SU-DHL-6 (cell line): ENCODE data around the gene GPD2.

Experiments used
- H2AFZ ChIP-seq: fragments of 200-600 bp; sonication (generic); 2 replicates; pipeline ENCODE4 v1.6.1; 2014; ENCODE audit warnings: low read depth, mild to moderate bottlenecking, moderate library complexity, mixed read lengths, antibody characterized with exemption, low read length; ENCODE audit not compliant: severe bottlenecking
- H3F3A ChIP-seq: fragments of 200-600 bp; shearing (Covaris generic); 2 replicates; pipeline ENCODE4 v1.6.0; 2016; ENCODE audit warnings: antibody characterized with exemption, mild to moderate bottlenecking; ENCODE audit not compliant: insufficient read depth
- H3K27ac ChIP-seq: fragments of 200-600 bp; sonication (generic); 2 replicates; pipeline ENCODE4 v1.5.1; 2016; ENCODE audit warnings: low read depth, mild to moderate bottlenecking, low read length, moderate library complexity, mixed read lengths
- H3K27me3 ChIP-seq: fragments of 200-600 bp; sonication (generic), shearing (Covaris generic); 2 replicates; pipeline ENCODE4 v1.6.0; 2014; ENCODE audit warnings: mild to moderate bottlenecking, low read length
- H3K36me3 ChIP-seq: fragments of 200-600 bp; sonication (generic); 2 replicates; pipeline ENCODE4 v1.6.1; 2014; ENCODE audit warnings: mild to moderate bottlenecking, low read length, mixed read lengths
- H3K4me2 ChIP-seq: fragments of 300-600, 200-600 bp; shearing (Covaris generic), sonication (generic); 2 replicates; pipeline ENCODE4 v1.6.0; 2014; ENCODE audit warnings: low read length, low read depth, mild to moderate bottlenecking; ENCODE audit not compliant: poor library complexity, severe bottlenecking
- H3K4me3 ChIP-seq: fragments of 200-600 bp; sonication (generic); 2 replicates; pipeline ENCODE4 v1.5.1; 2014; ENCODE audit warnings: antibody characterized with exemption, low read length, mild to moderate bottlenecking, mixed read lengths; ENCODE audit not compliant: insufficient read depth, poor library complexity, severe bottlenecking
- H3K79me2 ChIP-seq: fragments of 200-600 bp; sonication (generic); 2 replicates; pipeline ENCODE4 v1.6.1; 2014; ENCODE audit warnings: mild to moderate bottlenecking, low read length, moderate library complexity; ENCODE audit not compliant: insufficient read depth
- H3K9ac ChIP-seq: fragments of 200-600 bp; sonication (generic); 2 replicates; pipeline ENCODE4 v1.7.0; 2014; ENCODE audit warnings: mild to moderate bottlenecking, low read length
- H3K9me2 ChIP-seq: fragments of 200-600 bp; sonication (generic); replicated peaks from 2 replicates; pipeline ENCODE4 v1.6.1; 2014; ENCODE audit warnings: low read length; ENCODE audit not compliant: insufficient read depth
- H3K9me3 ChIP-seq: fragments of 200-600 bp; sonication (generic); 2 replicates; pipeline ENCODE4 v1.6.1; 2014; ENCODE audit warnings: low read length, mixed read lengths; ENCODE audit not compliant: insufficient read depth
- H4K20me1 ChIP-seq: fragments of 200-600 bp; sonication (generic); 2 replicates; pipeline ENCODE4 v1.6.1; 2014; ENCODE audit warnings: low read depth, mild to moderate bottlenecking, antibody characterized with exemption, low read length, moderate library complexity, mixed read lengths
- EZH2phosphoT487 ChIP-seq: fragments of 200-600 bp; sonication (generic), shearing (Covaris generic); conservative IDR thresholded peaks from 2 replicates; pipeline ENCODE4 v1.6.1; 2018; ENCODE audit warnings: mild to moderate bottlenecking, antibody characterized with exemption, low read length, moderate library complexity, mixed read lengths
- TF ChIP-seq, protein P1 (sequence below): fragments of 200-600 bp; sonication (generic); IDR thresholded peaks from one replicate; pipeline ENCODE4 v1.5.1; 2017; ENCODE audit warnings: antibody characterized with exemption, mild to moderate bottlenecking, low read length, moderate library complexity; ENCODE audit not compliant: insufficient read depth, poor library complexity, severe bottlenecking

Gene GPD2

DNA sequence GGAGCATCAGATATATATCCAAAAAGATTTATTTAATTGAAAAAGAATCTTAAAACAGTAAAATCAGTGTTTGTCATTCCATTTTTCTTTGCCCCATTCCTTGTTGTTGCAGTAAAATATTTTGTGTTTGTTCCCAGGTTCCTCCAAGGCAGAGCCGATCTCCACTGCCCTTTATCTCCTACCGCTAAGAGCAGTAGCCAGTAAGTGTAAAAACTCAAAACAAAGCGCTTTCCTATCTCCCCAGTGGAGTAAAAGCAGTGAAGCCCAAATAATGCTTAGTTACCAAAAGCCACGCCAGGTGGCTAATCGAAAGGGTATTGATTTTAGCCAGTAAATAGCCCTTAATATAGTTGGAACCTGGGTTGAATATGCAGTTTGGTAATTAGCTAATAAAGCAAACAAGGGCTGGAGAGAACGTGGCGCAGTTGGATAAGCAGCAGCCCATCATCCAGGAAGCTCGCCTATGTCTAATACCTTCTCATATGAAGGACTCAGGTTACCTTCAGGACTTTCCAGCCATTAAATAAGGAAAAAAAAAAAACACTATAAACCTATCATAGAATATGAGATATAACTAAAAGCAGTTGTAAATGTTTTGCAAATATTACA, 12.4 kb upstream of the GPD2 start:
- Histone ChIP-seq H3K9me2 (no peaks in the 10 kb centered on the region), H3K27ac (no peak overlapping the region), H3K9me3 (no peaks in the 10 kb centered on the region), H3K79me2 (no peaks in the 10 kb centered on the region), H3F3A (no peaks in the 10 kb centered on the region), H3K9ac (no peak overlapping the region), H3K27me3 (no peaks in the 10 kb centered on the region), H3K4me2 (no peak overlapping the region), H2AFZ (no peak overlapping the region), H3K36me3 (no peaks in the 10 kb centered on the region), H4K20me1 (no peaks in the 10 kb centered on the region), H3K4me3 (no peak overlapping the region)
- no peak for TF ChIP-seq EZH2phosphoT487
- TF ChIP-seq, protein P1, sequence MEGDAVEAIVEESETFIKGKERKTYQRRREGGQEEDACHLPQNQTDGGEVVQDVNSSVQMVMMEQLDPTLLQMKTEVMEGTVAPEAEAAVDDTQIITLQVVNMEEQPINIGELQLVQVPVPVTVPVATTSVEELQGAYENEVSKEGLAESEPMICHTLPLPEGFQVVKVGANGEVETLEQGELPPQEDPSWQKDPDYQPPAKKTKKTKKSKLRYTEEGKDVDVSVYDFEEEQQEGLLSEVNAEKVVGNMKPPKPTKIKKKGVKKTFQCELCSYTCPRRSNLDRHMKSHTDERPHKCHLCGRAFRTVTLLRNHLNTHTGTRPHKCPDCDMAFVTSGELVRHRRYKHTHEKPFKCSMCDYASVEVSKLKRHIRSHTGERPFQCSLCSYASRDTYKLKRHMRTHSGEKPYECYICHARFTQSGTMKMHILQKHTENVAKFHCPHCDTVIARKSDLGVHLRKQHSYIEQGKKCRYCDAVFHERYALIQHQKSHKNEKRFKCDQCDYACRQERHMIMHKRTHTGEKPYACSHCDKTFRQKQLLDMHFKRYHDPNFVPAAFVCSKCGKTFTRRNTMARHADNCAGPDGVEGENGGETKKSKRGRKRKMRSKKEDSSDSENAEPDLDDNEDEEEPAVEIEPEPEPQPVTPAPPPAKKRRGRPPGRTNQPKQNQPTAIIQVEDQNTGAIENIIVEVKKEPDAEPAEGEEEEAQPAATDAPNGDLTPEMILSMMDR = no peak

DNA sequence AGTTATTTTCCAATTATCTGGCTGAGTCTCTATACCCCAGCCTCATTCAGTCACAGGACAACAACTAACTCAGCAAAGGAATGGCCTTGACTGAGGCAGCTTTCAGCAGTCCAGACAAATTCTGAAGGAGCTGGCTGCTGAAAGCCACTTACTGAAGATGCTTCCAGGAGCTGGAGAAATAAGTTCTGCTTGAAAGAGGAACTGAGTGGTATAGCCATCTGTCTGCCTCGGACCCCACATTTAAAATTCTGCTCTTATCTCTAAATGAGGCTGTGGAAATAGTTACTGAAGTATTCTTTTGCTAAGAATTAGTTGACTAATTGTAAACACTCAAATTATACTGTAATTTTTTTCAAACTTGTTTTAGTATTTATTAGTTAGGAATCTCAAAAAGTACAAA, 9.1 kb upstream of the GPD2 start:
- H3K27me3 ChIP-seq = no peaks in the 10 kb centered on the region
- TF ChIP-seq, protein P1 = no peak
- TF ChIP-seq EZH2phosphoT487 = no peak
- no peak overlapping the region for H3K9ac ChIP-seq
- no peak overlapping the region for H3K27ac ChIP-seq
- no peaks in the 10 kb centered on the region for H3K9me3 ChIP-seq
- H3K4me3 ChIP-seq = no peak overlapping the region
- H4K20me1 ChIP-seq = no peaks in the 10 kb centered on the region
- H3K79me2 ChIP-seq = no peaks in the 10 kb centered on the region
- H3K36me3 ChIP-seq = no peaks in the 10 kb centered on the region
- no peaks in the 10 kb centered on the region for H3F3A ChIP-seq
- no peak overlapping the region for H2AFZ ChIP-seq
- H3K9me2 ChIP-seq = no peaks in the 10 kb centered on the region
- no peak overlapping the region for H3K4me2 ChIP-seq

DNA sequence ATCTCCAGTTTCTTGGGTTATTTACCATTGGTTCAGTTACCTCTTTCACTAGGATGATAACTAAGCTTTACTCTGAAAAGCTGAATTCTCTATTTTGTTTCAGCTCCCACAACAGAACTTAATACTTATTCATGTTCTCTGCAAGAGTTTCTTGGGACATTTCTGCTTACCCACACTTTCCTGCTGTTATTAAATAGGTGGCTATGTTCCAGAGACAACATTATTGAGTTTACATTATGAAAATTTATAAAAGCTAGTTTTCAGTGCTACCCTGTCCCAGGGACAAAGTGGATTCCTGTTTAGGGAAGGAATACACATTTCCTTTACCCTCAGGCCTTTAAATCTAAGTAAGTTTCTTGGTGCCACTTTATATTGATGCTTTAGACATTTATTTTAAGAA, 7.0 kb upstream of the GPD2 start:
- H3K4me3 ChIP-seq = no peak overlapping the region
- no peak overlapping the region for H3K4me2 ChIP-seq
- no peaks in the 10 kb centered on the region for H3K27me3 ChIP-seq
- H2AFZ ChIP-seq = no peak overlapping the region
- H3K9me3 ChIP-seq = no peaks in the 10 kb centered on the region
- no peaks in the 10 kb centered on the region for H3K79me2 ChIP-seq
- H4K20me1 ChIP-seq = no peaks in the 10 kb centered on the region
- no peaks in the 10 kb centered on the region for H3K9me2 ChIP-seq
- H3F3A ChIP-seq = no peaks in the 10 kb centered on the region
- TF ChIP-seq, protein P1 = no peak
- TF ChIP-seq EZH2phosphoT487 = no peak
- no peak overlapping the region for H3K27ac ChIP-seq
- no peak overlapping the region for H3K9ac ChIP-seq
- H3K36me3 ChIP-seq = no peaks in the 10 kb centered on the region
